K562 (cell line): Measurements from ENCODE around the gene CERS5. TPM values are rescaled to one million over a fixed set of nuclear protein-coding genes. Genes with fewer than 3 reads are reported as not detected.

Experiments
- ATAC-seq: fragments of 200-7000 bp; cut with Tn5 transposase; 3 replicates; pipeline ENCODE4 v1.9.1; 2020; ENCODE audit warnings: moderate library complexity
- BruUV-seq: library from RNA; stranded (reverse); fragments of 400-500 nt; replicated peaks from 2 replicates; lab custom pipeline; 2021; lab: Mats Ljungman, UMichigan
- CTCF ChIA-PET: fragments of 300-600 bp; formaldehyde crosslinking; extraction: SDS; loops from one replicate; lab custom pipeline; 2021; ENCODE audit warnings: low intra/inter-chr PET ratio; lab: Yijun Ruan, JAX
- POLR2A ChIA-PET: fragments of 300-600, 350-650 bp; sonication (Branson Sonifier 250); formaldehyde crosslinking; extraction: SDS; loops from one replicate; lab custom pipeline; 2021; ENCODE audit warnings: antibody characterized with exemption, inconsistent platforms; lab: Yijun Ruan, JAX
- DNase-seq, 4 experiments: peaks; one replicate each; pipeline versions ENCODE4 v3.0.0 to v3.0.0-alpha.2; 2011 to 2018; ENCODE audit warnings: low spot score in 3 of 4, mixed read lengths in 3 of 4; ENCODE audit errors: extremely low read depth in 1 of 4
- FAIRE-seq: peaks from 2 replicates; lab custom pipeline; 2011; peaks lifted over from hg19 to GRCh38; lab: Jason Lieb, UNC
- H2AFZ ChIP-seq: 2 replicates; pipeline ENCODE4 v1.6.0; 2011; ENCODE audit warnings: low read depth, low read length, control low read depth, inconsistent platforms
- H3K27ac ChIP-seq: fragments of 200-600 bp; 3 replicates; pipeline ENCODE4 v1.8.0; 2011; ENCODE audit warnings: low read depth, mild to moderate bottlenecking, control low read depth, inconsistent platforms, low read length, moderate library complexity, mixed read lengths; ENCODE audit errors: extremely low read depth
- H3K27me3 ChIP-seq, 2 experiments: fragments of 300-600 bp in 1 of 2; 2 replicates in 1 of 2; 3 replicates in 1 of 2; pipeline versions ENCODE4 v1.6.0 to v1.8.0; 2011; ENCODE audit warnings: inconsistent platforms in 2 of 2, low read length in 2 of 2, mild to moderate bottlenecking in 1 of 2, mixed read lengths in 1 of 2, moderate library complexity in 1 of 2; ENCODE audit not compliant: control insufficient read depth in 2 of 2, insufficient read depth in 2 of 2
- H3K36me3 ChIP-seq: fragments of 300-600 bp; 3 replicates; pipeline ENCODE4 v1.8.0; 2011; ENCODE audit warnings: mild to moderate bottlenecking, low read length, inconsistent platforms; ENCODE audit not compliant: control insufficient read depth, insufficient read depth
- H3K4me1 ChIP-seq, 2 experiments: fragments of 200-600 bp in 1 of 2; replicated peaks in 1 of 2; 2 replicates in 1 of 2; 3 replicates in 1 of 2; pipeline versions ENCODE4 v1.5.1 to v1.8.0; 2011; ENCODE audit warnings: inconsistent platforms in 2 of 2, low read length in 2 of 2, mild to moderate bottlenecking in 1 of 2, mixed read lengths in 1 of 2, moderate library complexity in 1 of 2; ENCODE audit not compliant: control insufficient read depth in 2 of 2, insufficient read depth in 2 of 2
- H3K4me2 ChIP-seq: 2 replicates; pipeline ENCODE4 v1.6.1; 2011; ENCODE audit warnings: low read length, control low read depth, inconsistent platforms, mixed read lengths; ENCODE audit not compliant: insufficient read depth
- H3K4me3 ChIP-seq: fragments of 200-600 bp; sonication (generic), shearing (Covaris generic); 2 replicates; pipeline ENCODE4 v1.5.1; 2016; ENCODE audit warnings: control low read depth, inconsistent platforms
- H3K79me2 ChIP-seq: fragments of 200-600 bp; 3 replicates; pipeline ENCODE4 v1.8.0; 2011; ENCODE audit warnings: low read length, inconsistent platforms; ENCODE audit not compliant: control insufficient read depth, insufficient read depth
- H3K9ac ChIP-seq, 2 experiments: 2 replicates each; pipeline versions ENCODE4 v1.6.0 to v1.6.1; 2011; ENCODE audit warnings: low read depth in 2 of 2, low read length in 2 of 2, control low read depth in 1 of 2, inconsistent platforms in 1 of 2, mild to moderate bottlenecking in 1 of 2, mixed read lengths in 1 of 2; ENCODE audit not compliant: insufficient read depth in 1 of 2
- H3K9me1 ChIP-seq: one replicate; pipeline ENCODE4 v1.6.0; 2011; ENCODE audit warnings: inconsistent platforms, mild to moderate bottlenecking, low read length, moderate library complexity; ENCODE audit not compliant: control insufficient read depth, insufficient read depth
- H3K9me3 ChIP-seq: replicated peaks from 2 replicates; pipeline ENCODE4 v1.5.1; 2011; ENCODE audit warnings: low read depth, low read length, inconsistent platforms; ENCODE audit not compliant: control insufficient read depth, insufficient read depth
- H4K20me1 ChIP-seq: replicated peaks from 2 replicates; pipeline ENCODE4 v1.6.1; 2011; ENCODE audit warnings: low read length, inconsistent platforms, mixed read lengths; ENCODE audit not compliant: control insufficient read depth, insufficient read depth
- CCAR2 ChIP-seq: fragments of 200-400 bp; formaldehyde crosslinking; IDR thresholded peaks from 2 replicates; pipeline ENCODE4 v1.6.1; 2017; ENCODE audit warnings: mild to moderate bottlenecking, low read depth, low read length
- NR2C1 ChIP-seq, 2 experiments: fragments of 450-650 bp; IDR thresholded peaks; 2 replicates each; pipeline ENCODE4 v1.6.1; 2017; ENCODE audit warnings: mild to moderate bottlenecking in 2 of 2, antibody characterized with exemption in 1 of 2, inconsistent platforms in 1 of 2, missing compliant biosample characterization in 1 of 2, missing genetic modification characterization in 1 of 2
- REST ChIP-seq, 2 experiments: fragments of 450-650 bp; formaldehyde crosslinking in 1 of 2; IDR thresholded peaks; 2 replicates each; pipeline versions ENCODE4 v1.4.0 to v1.6.1; 2014 to 2020; ENCODE audit warnings: mild to moderate bottlenecking in 2 of 2, borderline replicate concordance in 1 of 2, low read depth in 1 of 2
- TAF15 ChIP-seq: fragments of 200-400 bp; formaldehyde crosslinking; IDR thresholded peaks from 2 replicates; pipeline ENCODE4 v1.6.1; 2017; ENCODE audit warnings: mild to moderate bottlenecking, low read depth, low read length, moderate library complexity
- ZNF212 ChIP-seq: fragments of 450-650 bp; formaldehyde crosslinking; IDR thresholded peaks from 2 replicates; pipeline ENCODE4 v1.4.0; 2020; ENCODE audit warnings: mild to moderate bottlenecking
- ZNF445 ChIP-seq: fragments of 250-450 bp; sonication (Bioruptor Pico); IDR thresholded peaks from 2 replicates; pipeline ENCODE4 v1.4.0; 2020; ENCODE audit warnings: low read depth, mild to moderate bottlenecking, moderate library complexity
- ZNF699 ChIP-seq: fragments of 250-450 bp; sonication (Bioruptor Pico); IDR thresholded peaks from 2 replicates; pipeline ENCODE4 v1.8.0; 2021; ENCODE audit warnings: mild to moderate bottlenecking, moderate library complexity; ENCODE audit not compliant: insufficient replicate concordance
- WGBS: fragments of 100-300 bp; shearing (Covaris generic); methylation state at CpG from one replicate; pipeline ENCODE4 v1.1.6; 2016; ENCODE audit warnings: low coverage, mixed read lengths; ENCODE audit not compliant: insufficient coverage; ENCODE audit errors: missing lambda C conversion rate; 5-methylcytosine and 5-hydroxymethylcytosine counted together
- in situ Hi-C: fragments of 300-500 bp; cut with MboI; formaldehyde crosslinking; loops from 4 replicates; pipeline ENCODE4 v1.15.0; 2018; ENCODE audit warnings: inconsistent platforms, mixed read lengths
- intact Hi-C: fragments of 100-400 bp; cut with micrococcal nuclease; formaldehyde crosslinking; loops from 2 replicates; pipeline ENCODE4 v1.14.2; 2022
- polyA plus RNA-seq, 8 experiments: library from polyadenylated mRNA; depleted of rRNA in 4 of 8; stranded (reverse) in 5 of 8; unstranded in 3 of 8; fragments of >200 nt; fragmentation: Nextera tagmentation in 2 of 8; fragmentation: Illumina TruSeq in 1 of 8; extraction: Ambion mirVana in 2 of 8; extraction: Trizol in 1 of 8; gene quantifications; 2 replicates each; pipeline versions ENCODE4 v1.2.1 to v1.2.3, GENCODE V29; 2011 to 2014; ENCODE audit warnings: inconsistent platforms in 1 of 8, missing spikeins in 1 of 8
- total RNA-seq, 7 experiments: library from RNA; depleted of rRNA in 6 of 7; stranded (reverse); fragments of >200 nt in 6 of 7; fragmentation: Illumina TruSeq in 2 of 7; extraction: Trizol in 2 of 7; gene quantifications; 2 replicates each; pipeline versions ENCODE4 v1.2.1 to v1.2.3, GENCODE V29; 2011 to 2021; ENCODE audit warnings: low replicate concordance in 1 of 7
- TF ChIP-seq, protein P1 (sequence below): sonication (generic); formaldehyde crosslinking; IDR thresholded peaks from 2 replicates; pipeline ENCODE4 v1.8.0; 2022; ENCODE audit warnings: missing genetic modification reagents, mild to moderate bottlenecking, moderate library complexity, borderline replicate concordance
- TF ChIP-seq, protein P2 (sequence below): fragments of 250-450 bp; sonication (Bioruptor Pico); IDR thresholded peaks from 2 replicates; pipeline ENCODE4 v1.5.0; 2021; ENCODE audit warnings: mild to moderate bottlenecking, moderate library complexity

Gene CERS5
- total and polyA plus RNA-seq, 9 of the 15 experiments (the other 6 are each of a cell fraction or from before 2014, with no cell fraction given) = 6.1 to 47.5 (median 17.8) TPM

- WGBS = 68% methylated on average over 2 of the region's 2 CpGs
- Histone ChIP-seq H3K9me1 (no peaks in the 10 kb centered on the region), H2AFZ (no peak overlapping the region), H3K36me3 (peaks cover 49% of the 10 kb centered on the region; the same call in 2 of the 3 replicates), H3K27me3 (no peaks in the 10 kb centered on the region), H3K27ac (no peak overlapping the region), H3K79me2 (no peaks in the 10 kb centered on the region; the same call in 2 of the 3 replicates), H4K20me1 (no peaks in the 10 kb centered on the region), H3K9ac (no peak overlapping the region), H3K4me1 (no peaks in the 10 kb centered on the region), H3K9me3 (no peaks in the 10 kb centered on the region; the same call in 1 of the 2 replicates), H3K4me2 (no peak overlapping the region), H3K4me3 (no peak overlapping the region)
- CTCF ChIA-PET = no interaction called here
- ATAC-seq = no peak
- POLR2A ChIA-PET = interaction anchor here (1.2 to 2.1 kb wide), 2 partner anchors 11 to 13 kb away, joined by 3 to 8 read pairs; partner anchors contain the start of gene COX14
- in situ Hi-C loops = no loop called here
- intact Hi-C loops = no loop called here
- FAIRE-seq = no peak
- BruUV-seq = no TSS peak
- no peak for DNase-seq
- no peak for TF ChIP-seq ZNF699
- TF ChIP-seq ZNF212 (CRISPR knock-in tag) = no peak
- no peak for TF ChIP-seq TAF15
- no peak for TF ChIP-seq CCAR2
- TF ChIP-seq NR2C1 (IDR thresholded peaks at IDR 0.05) = no peak
- no peak for TF ChIP-seq NR2C1 (tag; IDR thresholded peaks at IDR 0.05)
- no peak for TF ChIP-seq ZNF445 (CRISPR knock-in tag)
- TF ChIP-seq REST (IDR thresholded peaks at IDR 0.05; ENCODE audit: borderline replicate concordance) = no peak
- no peak for TF ChIP-seq REST (CRISPR knock-in tag; IDR thresholded peaks at IDR 0.05; ENCODE audit: low read depth)
- TF ChIP-seq, protein P1, sequence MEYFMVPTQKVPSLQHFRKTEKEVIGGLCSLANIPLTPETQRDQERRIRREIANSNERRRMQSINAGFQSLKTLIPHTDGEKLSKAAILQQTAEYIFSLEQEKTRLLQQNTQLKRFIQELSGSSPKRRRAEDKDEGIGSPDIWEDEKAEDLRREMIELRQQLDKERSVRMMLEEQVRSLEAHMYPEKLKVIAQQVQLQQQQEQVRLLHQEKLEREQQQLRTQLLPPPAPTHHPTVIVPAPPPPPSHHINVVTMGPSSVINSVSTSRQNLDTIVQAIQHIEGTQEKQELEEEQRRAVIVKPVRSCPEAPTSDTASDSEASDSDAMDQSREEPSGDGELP (CRISPR knock-in tag) = no peak
- TF ChIP-seq, protein P2, sequence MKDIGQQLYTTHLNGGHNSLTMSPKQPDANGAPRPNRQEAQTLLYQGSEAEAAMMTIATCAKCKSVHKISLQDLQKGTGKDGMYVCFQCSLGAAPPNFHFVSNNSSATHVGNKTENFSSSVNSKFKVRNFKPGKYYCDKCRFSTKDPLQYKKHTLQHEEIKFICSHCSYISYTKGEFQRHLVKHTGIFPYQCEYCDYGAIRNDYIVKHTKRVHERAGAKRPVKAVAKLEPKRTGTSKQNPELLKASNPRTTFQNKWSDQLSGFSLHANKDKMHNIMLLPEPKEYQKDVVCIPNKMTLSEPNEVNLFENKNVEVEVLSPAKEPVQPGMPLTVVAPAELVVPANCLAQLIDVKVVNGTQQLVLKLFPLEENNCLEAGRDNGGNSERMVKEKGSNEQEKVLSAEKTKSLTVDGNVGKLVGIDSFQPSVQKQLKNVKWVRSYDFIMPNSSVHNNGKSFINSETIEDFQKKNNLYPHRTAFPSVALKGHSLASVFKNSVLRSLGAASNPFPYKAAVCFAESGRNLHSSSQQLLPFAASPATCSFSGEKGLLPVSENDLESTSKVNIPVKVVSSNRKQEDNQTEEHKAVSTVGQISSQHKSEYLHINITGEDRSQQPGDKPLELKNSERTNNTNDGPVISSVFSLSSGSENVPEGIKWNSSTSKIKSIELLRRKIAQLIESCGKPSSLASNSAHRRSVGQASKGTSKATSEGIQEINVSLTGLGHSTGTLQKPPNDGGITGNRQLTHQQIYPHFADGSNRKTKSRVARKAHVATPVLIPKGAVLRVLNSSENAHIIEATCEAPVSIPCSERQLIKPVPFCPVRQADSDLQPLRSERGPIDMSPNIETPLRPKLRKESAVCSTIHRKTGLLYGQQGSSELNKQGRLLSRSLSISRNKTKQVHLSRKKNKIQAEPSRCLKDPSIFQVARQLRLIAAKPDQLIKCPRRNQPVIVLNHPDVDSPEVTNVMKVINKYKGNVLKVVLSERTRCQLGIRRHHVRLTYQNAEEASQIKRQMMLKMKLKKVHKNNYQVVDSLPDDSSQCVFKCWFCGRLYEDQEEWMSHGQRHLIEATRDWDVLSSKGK (CRISPR knock-in tag) = no peak
Measured at GRCh38 chr12:50123203-50123602, 44.0 kb downstream of the CERS5 start.
